GM19467 (cell line): Measurements from ENCODE around the gene DTNBP1.
"Not testable (repeated sequence)": the region's sequence is repeated elsewhere in the genome, so short reads cannot be mapped to it uniquely, and the experiment has no call there.

Experiments used
- ATAC-seq: cut with Tn5 transposase; IDR thresholded peaks from one replicate; pipeline ENCODE4 v1.9.1; 2021; ENCODE audit warnings: mild to moderate bottlenecking, moderate library complexity; ENCODE audit not compliant: unreplicated experiment

Gene DTNBP1

GRCh38 chr6:15562977-15563376 lies 99.9 kb downstream of the DTNBP1 start:
- ATAC-seq = no peak

- ATAC-seq = no peak
These were observed 101.2 kb downstream of the DTNBP1 start for GRCh38 chr6:15561447-15562199.

GRCh38 chr6:15560713-15561112 lies 102.1 kb downstream of the DTNBP1 start:
- ATAC-seq = no peak

GRCh38 chr6:15557174-15557573 lies 105.7 kb downstream of the DTNBP1 start:
- no peak for ATAC-seq

- ATAC-seq = no peak
These were observed 106.1 kb downstream of the DTNBP1 start for GRCh38 chr6:15556711-15557110.

DNA sequence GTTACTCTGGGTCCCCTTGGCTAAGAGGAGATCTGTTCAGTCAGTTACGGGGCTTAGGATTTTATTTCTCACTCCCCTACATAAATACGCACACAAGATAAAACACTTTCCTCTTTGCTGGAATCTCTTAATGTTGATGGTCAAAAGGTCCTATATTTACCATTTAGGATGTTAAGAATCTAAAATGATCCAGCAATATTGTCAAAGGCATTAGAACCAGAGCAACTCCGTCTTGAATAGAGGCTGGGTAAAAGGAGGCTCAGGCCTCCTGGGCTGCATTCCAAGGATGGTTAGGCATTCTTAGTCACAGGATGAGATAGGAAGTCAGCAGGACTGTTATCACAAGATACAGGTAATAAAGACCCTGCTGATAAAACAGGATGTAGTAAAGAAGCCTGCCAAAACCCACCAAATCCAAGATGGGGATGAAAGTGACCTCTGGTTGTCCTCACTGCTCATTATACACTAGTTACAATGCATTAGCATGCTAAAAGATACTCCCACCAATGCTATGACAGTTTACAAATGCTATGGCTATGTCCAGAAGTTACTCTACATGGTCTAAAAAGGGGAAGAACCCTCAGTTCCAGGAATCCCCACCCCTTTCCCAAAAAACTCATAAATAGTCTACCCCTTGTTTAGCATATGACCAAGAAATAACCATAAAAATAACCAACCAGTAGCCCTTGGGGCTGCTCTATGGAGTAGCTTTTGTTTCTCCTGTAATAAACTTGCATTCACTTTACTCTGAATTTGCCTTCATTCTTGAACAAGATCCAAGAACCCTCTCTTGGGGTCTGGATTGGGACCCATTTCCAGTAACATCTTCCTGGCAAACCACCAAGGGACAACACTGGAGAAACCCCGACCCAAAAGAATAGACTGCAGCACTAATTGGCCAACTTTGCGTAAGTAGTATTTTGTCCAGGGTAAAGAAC lies 107.5 kb downstream of the DTNBP1 start:
- ATAC-seq = no peak

DNA sequence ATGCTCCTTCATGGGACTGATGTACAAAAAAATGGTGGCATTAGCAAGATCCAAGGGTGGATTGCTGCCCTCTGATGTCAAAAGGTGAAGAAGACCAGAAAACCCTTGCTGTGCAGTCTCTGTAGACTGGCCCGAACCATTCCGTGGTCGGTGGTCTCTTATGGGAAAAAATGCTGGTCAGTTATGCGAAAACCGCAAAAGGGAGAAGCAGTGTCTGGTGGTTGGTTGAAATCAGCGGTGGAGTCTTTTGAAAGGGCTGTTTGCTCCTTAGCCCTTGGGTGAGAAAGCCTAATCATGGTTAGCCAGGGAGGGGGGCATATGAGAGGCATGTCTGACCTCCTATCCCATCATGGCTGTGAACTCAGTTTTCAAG lies 108.1 kb downstream of the DTNBP1 start:
- ATAC-seq = no peak

GRCh38 chr6:15553736-15554294 lies 109.0 kb downstream of the DTNBP1 start:
- ATAC-seq = no peak

DNA sequence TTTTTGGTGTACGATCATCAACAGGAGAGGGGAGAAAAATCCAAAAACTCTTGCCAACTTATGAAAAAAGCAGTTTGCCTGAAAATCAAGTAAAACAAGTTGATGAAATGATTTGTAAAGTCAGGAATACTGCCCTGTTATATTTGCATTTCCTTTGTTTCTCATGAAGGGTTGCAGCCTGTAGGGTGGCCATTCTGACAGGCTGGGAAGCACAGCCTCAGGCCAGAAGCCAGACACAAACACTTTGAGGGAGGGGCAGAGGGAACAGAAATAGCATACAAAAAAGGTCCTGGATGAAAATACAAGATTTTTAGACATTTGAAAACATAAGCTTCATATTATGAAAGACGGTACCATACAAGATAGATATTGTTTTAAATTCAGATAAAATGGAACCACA lies 109.8 kb downstream of the DTNBP1 start:
- ATAC-seq = no peak

- ATAC-seq = no peak
These were observed 111.0 kb downstream of the DTNBP1 start for GRCh38 chr6:15551798-15552197.

DNA sequence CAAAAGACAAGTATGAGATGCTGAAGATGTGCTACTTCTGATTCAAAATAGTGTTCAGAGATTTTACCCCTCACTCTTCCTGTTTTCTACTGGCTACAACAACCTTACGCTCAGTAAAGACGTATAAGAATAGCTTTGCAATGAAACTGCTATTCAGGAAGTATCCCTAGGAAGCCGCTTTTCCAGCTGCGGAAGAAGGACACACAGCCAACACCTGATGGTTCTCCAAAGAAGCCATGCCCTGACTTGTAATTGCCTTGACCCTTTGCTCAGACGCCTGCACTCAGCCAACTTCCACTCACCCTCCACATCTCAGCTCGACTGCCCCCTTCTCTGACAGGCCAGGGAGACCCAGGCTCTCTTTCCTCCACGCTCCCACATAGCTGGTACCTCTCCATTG lies 111.6 kb downstream of the DTNBP1 start:
- ATAC-seq = no peak

DNA sequence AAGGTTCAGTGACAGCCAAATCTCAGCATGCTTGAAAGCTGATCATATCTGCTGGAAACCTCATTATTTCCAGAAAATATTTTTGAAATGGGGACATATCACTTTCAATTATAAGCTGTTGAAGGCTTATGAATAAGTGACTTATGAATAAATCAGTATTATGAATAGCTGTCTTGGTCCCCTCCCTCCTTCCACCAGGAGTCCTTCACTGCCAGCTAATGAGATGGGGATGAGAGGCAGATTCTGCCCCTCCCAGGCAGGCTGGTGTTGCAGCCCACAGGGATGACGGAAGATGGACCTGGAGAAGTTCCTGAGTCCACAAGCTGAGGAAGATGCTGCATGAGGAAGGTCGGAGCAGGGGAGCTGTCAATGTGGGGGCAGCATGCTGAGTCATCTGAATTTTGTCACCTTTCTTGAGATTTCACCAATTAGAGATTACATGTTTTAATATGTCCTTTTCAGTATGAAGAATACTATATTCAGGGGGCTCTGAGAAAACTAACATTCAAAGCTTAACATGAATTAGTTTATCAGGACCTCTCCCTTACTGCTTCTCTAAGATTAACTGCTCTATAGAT lies 112.2 kb downstream of the DTNBP1 start:
- no peak for ATAC-seq

DNA sequence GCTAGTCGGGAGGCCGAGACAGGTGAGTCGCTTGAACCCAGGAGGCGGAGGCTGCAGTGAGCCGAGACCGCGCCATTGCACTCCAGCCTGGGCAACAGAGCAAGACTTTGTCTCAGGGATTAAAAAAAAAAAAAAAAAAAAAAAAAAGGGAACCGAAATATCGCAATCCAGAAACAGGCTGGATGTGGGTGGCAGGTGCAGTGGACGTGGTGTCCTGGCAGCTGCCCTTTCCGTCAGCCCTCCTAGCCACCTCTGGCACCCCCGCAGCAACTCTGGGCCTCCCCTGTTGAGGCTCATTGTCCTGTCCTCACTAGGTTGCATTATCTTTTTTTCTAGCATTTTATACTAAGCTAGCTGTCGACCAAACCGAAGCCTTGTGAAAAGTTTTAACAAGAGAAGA lies 113.5 kb downstream of the DTNBP1 start:
- ATAC-seq = no peak

GRCh38 chr6:15547400-15547799 lies 115.4 kb downstream of the DTNBP1 start:
- ATAC-seq = no peak

DNA sequence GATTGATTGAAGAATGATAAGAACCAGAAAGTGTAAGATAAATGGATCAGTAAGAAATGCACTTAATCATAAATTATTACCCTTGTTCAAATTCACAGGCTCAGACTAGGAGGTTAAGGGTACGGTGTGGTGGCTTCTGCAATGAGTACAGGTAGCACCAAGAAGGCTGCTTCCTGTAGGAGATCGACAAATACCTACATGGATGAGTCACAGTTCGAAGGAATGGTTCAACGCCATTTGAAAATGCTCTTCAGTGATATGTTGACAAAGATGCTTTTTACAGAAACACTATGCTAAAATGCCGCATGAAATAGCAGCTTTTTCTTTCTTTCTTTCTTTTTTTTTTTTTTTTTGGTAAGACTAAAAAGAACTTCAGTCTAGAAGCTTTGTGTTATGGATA lies 116.2 kb downstream of the DTNBP1 start:
- no peak for ATAC-seq

DNA sequence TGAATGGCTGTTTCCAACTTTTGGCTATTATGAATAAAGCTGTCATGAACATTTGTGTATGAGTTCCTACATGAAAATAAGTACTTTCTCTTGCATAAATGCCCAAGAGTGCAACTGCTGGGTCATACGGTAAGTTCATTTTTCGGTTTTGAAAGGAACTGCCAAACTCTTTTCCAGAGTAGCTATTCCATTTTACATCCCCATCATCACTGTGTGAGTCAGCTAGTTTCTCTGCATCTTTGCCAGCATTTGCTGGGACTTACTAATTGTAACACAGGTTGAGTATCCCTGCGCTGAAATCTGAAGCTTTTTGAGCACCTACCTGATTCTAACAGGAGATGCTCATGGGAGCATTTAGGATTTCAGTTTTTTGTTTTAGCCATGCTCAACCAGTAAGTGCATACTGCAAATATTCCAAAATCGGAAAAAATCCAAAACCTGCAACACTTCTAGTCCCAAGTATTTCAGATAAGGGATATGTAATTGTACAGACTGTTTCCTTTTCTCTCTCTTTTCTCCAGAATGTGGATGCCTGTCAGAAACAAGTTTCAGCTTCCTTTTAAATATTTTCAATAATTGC lies 118.4 kb downstream of the DTNBP1 start:
- no peak for ATAC-seq

- not testable (repeated sequence) for ATAC-seq
These were observed 119.4 kb downstream of the DTNBP1 start for GRCh38 chr6:15543332-15543917.

GRCh38 chr6:15539722-15540270 lies 123.0 kb downstream of the DTNBP1 start:
- ATAC-seq = no peak

- ATAC-seq = no peak
These were observed 123.9 kb downstream of the DTNBP1 start for GRCh38 chr6:15538766-15539495.

DNA sequence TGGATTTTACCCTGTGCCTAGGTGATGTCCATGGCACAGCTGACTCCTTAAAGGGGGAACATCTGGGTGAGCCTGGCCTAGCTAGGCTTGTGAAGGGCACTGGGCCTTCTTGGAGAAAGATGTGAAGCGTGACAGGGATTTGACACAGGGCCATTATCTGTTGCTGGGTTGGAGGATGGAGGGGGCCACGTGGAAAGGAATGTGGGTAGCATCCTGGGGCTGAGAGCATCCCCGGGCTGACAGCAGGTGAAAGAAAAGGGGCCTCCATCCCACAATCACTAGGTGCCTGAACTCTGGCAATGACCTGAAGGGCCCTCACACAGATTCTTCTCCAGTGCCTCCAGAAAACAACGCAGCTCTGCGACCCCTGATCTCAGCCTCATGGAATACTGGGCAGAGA lies 124.7 kb downstream of the DTNBP1 start:
- ATAC-seq = no peak
